Calu3 (cell line): ENCODE results near the gene SHANK2. TPM values are rescaled to one million over a fixed set of nuclear protein-coding genes. Genes with fewer than 3 reads are reported as not detected.

Source experiments
- BruUV-seq: library from RNA; stranded (reverse); fragments of 400-500 nt; replicated peaks from 2 replicates; lab custom pipeline; 2021; lab: Mats Ljungman, UMichigan
- CTCF ChIA-PET: fragments of 300-600 bp; sonication (Branson Sonifier 250); formaldehyde crosslinking; loops from one replicate; lab custom pipeline; 2022; ENCODE audit warnings: antibody characterized with exemption; lab: Charles Lee
- DNase-seq: peaks from one replicate; pipeline ENCODE4 v3.0.0; 2022
- H3K27ac Mint-ChIP-seq: one replicate; pipeline ENCODE4 v1.8.0; 2022; ENCODE audit warnings: mixed read lengths; ENCODE audit not compliant: unreplicated experiment
- H3K27me3 Mint-ChIP-seq: one replicate; pipeline ENCODE4 v1.8.0; 2022; ENCODE audit warnings: mixed read lengths; ENCODE audit not compliant: unreplicated experiment
- H3K36me3 Mint-ChIP-seq: one replicate; pipeline ENCODE4 v1.8.0; 2022; ENCODE audit warnings: mild to moderate bottlenecking, moderate library complexity, mixed read lengths; ENCODE audit not compliant: insufficient read depth, unreplicated experiment
- H3K4me1 Mint-ChIP-seq: one replicate; pipeline ENCODE4 v1.8.0; 2022; ENCODE audit warnings: mild to moderate bottlenecking, low read depth, mixed read lengths; ENCODE audit not compliant: unreplicated experiment
- H3K4me3 Mint-ChIP-seq: one replicate; pipeline ENCODE4 v1.8.0; 2022; ENCODE audit warnings: mild to moderate bottlenecking, low read depth, moderate library complexity, mixed read lengths; ENCODE audit not compliant: unreplicated experiment
- H3K9me3 Mint-ChIP-seq: one replicate; pipeline ENCODE4 v1.8.0; 2022; ENCODE audit warnings: low read depth, mixed read lengths; ENCODE audit not compliant: unreplicated experiment
- intact Hi-C: fragments of 100-400 bp; cut with micrococcal nuclease; formaldehyde crosslinking; loops from one replicate; pipeline ENCODE4 v1.10.0; 2022; ENCODE audit not compliant: unreplicated experiment
- total RNA-seq: library from RNA; stranded (reverse); gene quantifications from 2 replicates; pipeline ENCODE4 v1.2.3, GENCODE V29; 2022
- TF ChIP-seq, protein P1 (sequence below): fragments of 200-600 bp; IDR thresholded peaks from one replicate; pipeline ENCODE4 v1.8.0; 2022; ENCODE audit warnings: antibody characterized with exemption; ENCODE audit not compliant: unreplicated experiment

SHANK2 gene
- total RNA-seq, 1 experiment from 2014 or later: 118 TPM

DNA sequence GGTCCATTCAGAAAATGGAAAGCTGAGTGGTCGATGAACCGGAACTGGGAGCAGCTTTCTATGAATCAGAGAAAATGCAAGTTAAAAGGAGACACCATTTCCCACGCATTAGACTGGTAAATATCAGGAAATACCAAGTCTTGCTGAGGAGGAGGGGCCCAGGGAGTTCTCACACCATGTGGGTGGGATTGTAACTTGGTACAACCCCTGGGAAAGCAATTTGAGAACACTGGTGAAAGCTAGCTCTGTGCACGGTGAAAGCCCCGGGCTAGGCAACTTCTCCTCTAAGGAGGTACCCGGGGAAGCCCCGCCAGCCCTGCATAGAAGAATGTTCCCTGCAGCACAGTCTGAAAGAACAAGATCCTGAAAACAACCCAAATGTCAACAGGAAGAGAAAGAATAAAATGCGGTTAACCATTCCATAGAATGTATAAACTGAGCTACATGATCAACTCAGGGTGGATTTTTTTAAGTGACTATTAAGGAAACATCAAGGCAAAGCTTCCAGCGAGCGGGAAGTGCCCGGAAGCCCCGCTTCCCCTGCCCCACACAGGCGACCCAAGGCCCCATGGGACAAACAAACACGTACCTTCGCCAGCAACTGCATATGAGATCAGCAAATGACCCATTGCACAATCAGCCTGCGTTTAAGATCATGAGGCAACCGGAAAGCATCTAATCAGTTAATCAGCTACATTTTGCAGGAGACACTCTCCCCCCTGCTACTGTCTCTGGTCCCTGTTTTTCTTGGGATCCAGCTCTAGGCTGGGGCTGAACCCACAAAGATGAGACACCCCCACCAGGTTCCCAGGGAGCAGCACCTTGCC is 11.3 kb downstream of the SHANK2 start:
- Mint-ChIP-seq H3K4me3 (peak overlapping the region; percentile 55), H3K27ac (peak overlapping the region; percentile 36), H3K36me3 (peaks cover 21% of the 10 kb centered on the region), H3K27me3 (no peaks in the 10 kb centered on the region), H3K9me3 (no peaks in the 10 kb centered on the region), H3K4me1 (peaks cover 32% of the 10 kb centered on the region)
- intact Hi-C loops: loop anchor here (10.0 kb wide), 1 partner anchor 106 kb away; no protein-coding TSS in a partner anchor
- TF ChIP-seq, protein P1, sequence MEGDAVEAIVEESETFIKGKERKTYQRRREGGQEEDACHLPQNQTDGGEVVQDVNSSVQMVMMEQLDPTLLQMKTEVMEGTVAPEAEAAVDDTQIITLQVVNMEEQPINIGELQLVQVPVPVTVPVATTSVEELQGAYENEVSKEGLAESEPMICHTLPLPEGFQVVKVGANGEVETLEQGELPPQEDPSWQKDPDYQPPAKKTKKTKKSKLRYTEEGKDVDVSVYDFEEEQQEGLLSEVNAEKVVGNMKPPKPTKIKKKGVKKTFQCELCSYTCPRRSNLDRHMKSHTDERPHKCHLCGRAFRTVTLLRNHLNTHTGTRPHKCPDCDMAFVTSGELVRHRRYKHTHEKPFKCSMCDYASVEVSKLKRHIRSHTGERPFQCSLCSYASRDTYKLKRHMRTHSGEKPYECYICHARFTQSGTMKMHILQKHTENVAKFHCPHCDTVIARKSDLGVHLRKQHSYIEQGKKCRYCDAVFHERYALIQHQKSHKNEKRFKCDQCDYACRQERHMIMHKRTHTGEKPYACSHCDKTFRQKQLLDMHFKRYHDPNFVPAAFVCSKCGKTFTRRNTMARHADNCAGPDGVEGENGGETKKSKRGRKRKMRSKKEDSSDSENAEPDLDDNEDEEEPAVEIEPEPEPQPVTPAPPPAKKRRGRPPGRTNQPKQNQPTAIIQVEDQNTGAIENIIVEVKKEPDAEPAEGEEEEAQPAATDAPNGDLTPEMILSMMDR: no peak
- CTCF ChIA-PET: interaction anchor here (0.9 to 1.4 kb wide), 5 partner anchors 10 to 88 kb away, joined by 3 to 8 read pairs (median 6); partner anchors contain the start of gene SHANK2
- peak; percentile 71 for DNase-seq
- no TSS peak for BruUV-seq

DNA sequence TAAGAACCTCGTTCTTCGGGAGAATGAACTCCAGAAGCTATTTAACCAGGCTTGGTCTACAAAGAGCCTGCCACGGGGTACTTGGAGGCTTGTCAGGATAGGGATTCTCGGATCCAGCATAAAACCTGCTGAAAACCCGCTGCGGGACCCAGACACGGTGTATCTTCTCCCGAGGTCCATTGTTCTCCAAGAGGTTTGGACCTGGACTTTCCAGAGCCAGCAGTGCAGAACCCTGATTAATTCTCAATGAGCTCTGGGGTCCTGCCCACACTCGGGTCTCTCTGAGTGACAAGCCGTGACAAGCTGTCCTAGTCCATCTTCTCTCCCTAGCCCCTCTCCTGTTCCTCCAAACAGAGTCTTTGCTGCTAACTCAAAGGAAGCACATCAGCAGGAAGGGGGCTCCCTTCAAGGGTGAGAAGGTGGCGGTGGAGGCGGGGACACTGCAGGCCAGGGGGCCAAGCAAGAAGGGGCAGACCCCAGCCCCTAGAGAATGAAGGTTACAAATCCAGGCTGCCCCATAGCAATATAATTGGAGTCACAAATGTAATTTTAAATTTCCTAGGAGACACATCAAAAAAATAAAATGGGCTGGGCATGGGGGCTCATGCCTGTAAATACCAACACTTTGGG is 12.2 kb downstream of the SHANK2 start:
- CTCF ChIA-PET: interaction anchor here (0.5 to 1.4 kb wide), 5 partner anchors 11 to 47 kb away, joined by 3 to 8 read pairs (median 4); partner anchors contain the start of gene SHANK2

DNA sequence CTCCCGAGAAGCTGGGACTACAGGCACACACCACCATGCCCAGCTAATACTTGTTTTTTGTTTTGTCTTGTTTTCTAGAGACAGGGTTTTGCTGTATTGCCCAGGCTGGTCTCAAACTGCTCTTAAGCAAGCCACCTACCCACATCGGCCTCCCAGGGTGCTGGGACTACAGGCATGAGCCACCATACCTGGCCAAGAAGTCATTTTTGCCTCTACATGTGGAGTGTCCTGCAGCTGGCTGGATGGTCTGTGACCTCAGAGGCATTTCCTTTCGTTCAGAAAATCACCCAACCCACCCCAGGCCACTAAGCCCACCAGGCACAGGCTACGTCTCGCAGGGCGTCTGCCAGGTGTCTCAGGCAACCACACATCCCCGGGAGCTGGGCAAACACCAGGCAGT is 12.8 kb downstream of the SHANK2 start:
- H3K9me3 Mint-ChIP-seq: no peaks in the 10 kb centered on the region
- TF ChIP-seq, protein P1: no peak
- H3K4me1 Mint-ChIP-seq: peaks cover 32% of the 10 kb centered on the region
- H3K27me3 Mint-ChIP-seq: no peaks in the 10 kb centered on the region
- CTCF ChIA-PET: no interaction called here
- intact Hi-C loops: no loop called here
- BruUV-seq: no TSS peak
- H3K4me3 Mint-ChIP-seq: no peak overlapping the region
- H3K36me3 Mint-ChIP-seq: peaks cover 30% of the 10 kb centered on the region
- DNase-seq: no peak
- no peak overlapping the region for H3K27ac Mint-ChIP-seq

More for the DNA sequence above, 12.2 kb downstream of the SHANK2 start:
- Mint-ChIP-seq H3K27me3 (no peaks in the 10 kb centered on the region), H3K9me3 (no peaks in the 10 kb centered on the region), H3K4me1 (peaks cover 32% of the 10 kb centered on the region), H3K36me3 (peaks cover 25% of the 10 kb centered on the region), H3K4me3 (peak overlapping the region; percentile 55), H3K27ac (peak overlapping the region; percentile 36)
- intact Hi-C loops: loop anchor here (10.0 kb wide), 1 partner anchor 105 kb away; no protein-coding TSS in a partner anchor
- TF ChIP-seq, protein P1: no peak
- DNase-seq: no peak
- BruUV-seq: no TSS peak

DNA sequence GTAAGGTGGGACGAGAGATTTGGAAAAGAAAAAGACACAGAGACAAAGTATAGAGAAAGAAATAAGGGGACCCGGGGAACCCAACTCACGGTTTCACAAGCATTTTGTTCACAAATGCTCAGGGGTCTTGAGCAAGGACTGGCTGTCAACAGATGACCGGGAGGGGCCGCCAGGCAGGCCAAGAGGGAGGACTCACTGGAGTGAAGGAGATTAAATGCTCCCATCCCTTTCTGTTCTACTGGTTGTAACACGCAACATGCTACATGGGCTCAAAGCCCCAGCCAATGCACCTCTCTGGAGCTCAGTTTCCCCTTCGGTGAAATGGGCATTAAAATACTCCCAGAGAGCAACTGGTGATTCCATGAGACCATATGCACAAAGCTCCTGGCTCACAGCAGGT is 13.4 kb downstream of the SHANK2 start:
- no TSS peak for BruUV-seq
- Mint-ChIP-seq H3K36me3 (peaks cover 32% of the 10 kb centered on the region), H3K4me3 (no peak overlapping the region), H3K9me3 (no peaks in the 10 kb centered on the region), H3K27me3 (no peaks in the 10 kb centered on the region), H3K4me1 (peaks cover 26% of the 10 kb centered on the region), H3K27ac (no peak overlapping the region)
- intact Hi-C loops: no loop called here
- no peak for DNase-seq
- TF ChIP-seq, protein P1: no peak
- CTCF ChIA-PET: no interaction called here
